GM19467 (cell line): Measurements from ENCODE around the gene ZNF580.

Experiments used
- ATAC-seq: cut with Tn5 transposase; IDR thresholded peaks from one replicate; pipeline ENCODE4 v1.9.1; 2021; ENCODE audit warnings: mild to moderate bottlenecking, moderate library complexity; ENCODE audit not compliant: unreplicated experiment

The ZNF580 gene

DNA sequence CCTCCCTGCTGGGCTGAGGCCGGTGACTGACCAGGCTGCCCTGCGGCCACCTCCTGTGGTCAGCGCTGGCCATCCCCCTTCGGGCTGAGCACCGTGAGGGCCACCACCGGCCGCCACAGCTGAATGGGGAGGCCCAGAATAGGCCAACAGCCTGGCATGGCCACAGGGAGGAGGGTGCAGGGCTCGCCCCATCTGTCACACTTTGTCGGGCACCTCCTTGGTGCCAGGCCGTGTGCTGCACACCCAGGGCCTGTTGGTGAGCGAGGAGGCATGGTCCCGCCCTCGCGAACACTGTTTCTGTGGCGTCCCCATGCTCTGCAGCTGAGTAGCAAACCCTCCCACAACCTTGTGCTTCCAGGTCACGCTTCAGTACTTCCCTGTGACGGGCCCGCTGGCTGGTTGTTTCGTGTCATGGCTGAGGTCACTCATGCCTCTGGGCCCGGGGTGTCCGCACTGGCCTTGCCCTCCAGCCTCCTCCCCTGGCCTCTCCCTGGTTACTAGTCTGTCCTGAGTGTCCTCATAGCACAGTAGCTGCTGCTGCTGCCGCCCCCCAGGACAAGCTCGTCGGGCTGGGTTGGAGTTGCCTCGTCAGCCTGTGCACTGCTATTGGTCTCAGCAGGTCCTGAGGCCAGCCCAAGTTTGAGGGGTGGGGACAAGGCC, 49.4 kb downstream of the ZNF580 start:
- ATAC-seq: no peak

GRCh38 chr19:55690769-55691545, 50.2 kb downstream of the ZNF580 start:
- ATAC-seq: no peak

DNA sequence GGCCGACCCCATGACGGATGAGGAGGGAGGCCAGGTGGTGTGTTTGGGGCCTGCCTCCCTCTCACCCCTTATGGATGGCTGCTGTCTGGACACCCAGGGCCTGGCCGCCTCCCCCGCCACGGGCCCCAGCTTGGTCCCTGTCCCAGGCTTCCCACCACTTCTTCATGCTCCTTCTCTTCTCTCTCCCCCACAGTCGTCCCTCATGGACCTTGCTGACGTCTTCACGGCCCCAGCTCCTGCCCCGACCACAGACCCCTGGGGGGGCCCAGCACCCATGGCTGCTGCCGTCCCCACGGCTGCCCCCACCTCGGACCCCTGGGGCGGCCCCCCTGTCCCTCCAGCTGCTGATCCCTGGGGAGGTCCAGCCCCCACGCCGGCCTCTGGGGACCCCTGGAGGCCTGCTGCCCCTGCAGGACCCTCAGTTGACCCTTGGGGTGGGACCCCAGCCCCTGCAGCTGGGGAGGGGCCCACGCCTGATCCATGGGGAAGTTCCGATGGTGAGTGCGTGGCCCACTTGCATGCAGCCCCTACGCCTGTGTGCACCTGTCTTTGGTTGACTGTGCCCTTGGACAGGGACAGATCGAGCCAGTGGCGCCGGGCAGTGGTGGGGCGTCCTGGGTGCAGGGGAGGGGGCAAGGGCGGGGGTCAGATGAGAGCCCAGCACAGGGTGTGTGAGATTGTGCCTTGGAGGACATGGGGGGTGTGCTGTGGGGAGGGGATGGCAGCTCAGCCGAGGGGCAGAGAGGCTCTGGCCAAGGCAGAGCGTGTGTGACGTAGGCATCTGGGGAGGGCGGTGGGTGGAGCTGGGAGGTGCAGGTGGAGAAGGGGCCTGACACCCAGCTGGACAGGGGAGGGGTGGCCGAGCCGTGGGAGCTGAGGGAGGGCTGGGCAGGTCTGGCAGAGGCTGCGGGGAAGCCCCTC, 51.0 kb downstream of the ZNF580 start:
- no peak for ATAC-seq

DNA sequence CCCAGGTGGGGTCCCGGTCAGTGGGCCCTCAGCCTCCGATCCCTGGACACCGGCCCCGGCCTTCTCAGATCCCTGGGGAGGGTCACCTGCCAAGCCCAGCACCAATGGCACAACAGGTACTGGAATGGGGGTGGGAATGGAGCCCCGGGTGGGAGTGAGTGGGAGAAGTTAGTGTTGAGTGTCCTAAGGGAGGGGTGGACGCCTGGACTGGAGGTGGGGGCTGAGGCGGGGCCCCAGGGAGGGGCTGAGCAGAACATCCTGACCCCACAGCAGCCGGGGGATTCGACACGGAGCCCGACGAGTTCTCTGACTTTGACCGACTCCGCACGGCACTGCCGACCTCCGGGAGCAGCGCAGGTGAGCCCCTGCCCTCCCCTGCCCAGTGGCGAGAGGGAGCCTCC, 51.9 kb downstream of the ZNF580 start:
- ATAC-seq: no peak
